PFSK-1 (cell line): Measurements from ENCODE around the gene USP13.

ENCODE experiments used
- POLR2AphosphoS5 ChIP-seq: IDR thresholded peaks from 2 replicates; pipeline ENCODE4 v1.6.1; 2012; ENCODE audit warnings: low read depth, mild to moderate bottlenecking, control low read depth, low read length, moderate library complexity
- TAF1 ChIP-seq: IDR thresholded peaks from 2 replicates; pipeline ENCODE4 v1.6.1; 2012; ENCODE audit warnings: low read length, control low read depth, borderline replicate concordance; ENCODE audit not compliant: insufficient read depth

GRCh38 chr3:179606534-179607085, 46.2 kb upstream of the USP13 start:
- TF ChIP-seq POLR2AphosphoS5 (no peak), TAF1 (no peak)
